Sigmoid colon (tissue), 4 donors: ENCODE measurements around the gene DIS3L2.

Experiments used
- CTCF ChIP-seq, 4 experiments: fragments of 450-650 bp in 3 of 4; fragments of 200-600 bp in 1 of 4; IDR thresholded peaks; one replicate each; pipeline ENCODE4 v1.5.1; 2016 to 2019; ENCODE audit warnings: antibody characterized with exemption in 4 of 4, mild to moderate bottlenecking in 3 of 4, moderate library complexity in 2 of 4
- EP300 ChIP-seq, 4 donors: sonication (generic); formaldehyde crosslinking; IDR thresholded peaks; one replicate each; pipeline ENCODE4 v1.6.1; 2017; ENCODE audit warnings: antibody characterized with exemption in 4 of 4
- POLR2A ChIP-seq, 2 donors: fragments of 450-650 bp; IDR thresholded peaks; one replicate each; pipeline ENCODE4 v1.6.1; 2016; ENCODE audit warnings: antibody characterized with exemption in 2 of 2, mild to moderate bottlenecking in 2 of 2, moderate library complexity in 2 of 2
- POLR2AphosphoS5 ChIP-seq, 4 donors: sonication (generic); formaldehyde crosslinking; IDR thresholded peaks; one replicate each; pipeline ENCODE4 v1.6.1; 2017; ENCODE audit warnings: antibody characterized with exemption in 4 of 4

- TF ChIP-seq CTCF (IDR thresholded peaks at IDR 0.05) (no peak), POLR2AphosphoS5 (IDR thresholded peaks at IDR 0.05) (no peak), EP300 (IDR thresholded peaks at IDR 0.05) (no peak), POLR2A (IDR thresholded peaks at IDR 0.05) (no peak)
Measured at GRCh38 chr2:232085164-232085563, 123.7 kb downstream of the DIS3L2 start.
